Esophagus squamous epithelium (tissue), 4 donors: ENCODE data around the gene PRKCA.

ENCODE experiments used
- POLR2A ChIP-seq, 4 donors: fragments of 450-650 bp; IDR thresholded peaks; one replicate each; pipeline ENCODE4 v1.6.1; 2017; ENCODE audit warnings: antibody characterized with exemption in 4 of 4, mild to moderate bottlenecking in 4 of 4, moderate library complexity in 3 of 4
- TF ChIP-seq, protein P1 (sequence below), 6 experiments: fragments of 450-650 bp in 4 of 6; fragments of 200-600 bp in 2 of 6; sonication (generic) in 2 of 6; IDR thresholded peaks; one replicate each; pipeline ENCODE4 v1.5.1; 2016 to 2019; ENCODE audit warnings: antibody characterized with exemption in 6 of 6, mild to moderate bottlenecking in 4 of 6, moderate library complexity in 4 of 6

- TF ChIP-seq, protein P1, sequence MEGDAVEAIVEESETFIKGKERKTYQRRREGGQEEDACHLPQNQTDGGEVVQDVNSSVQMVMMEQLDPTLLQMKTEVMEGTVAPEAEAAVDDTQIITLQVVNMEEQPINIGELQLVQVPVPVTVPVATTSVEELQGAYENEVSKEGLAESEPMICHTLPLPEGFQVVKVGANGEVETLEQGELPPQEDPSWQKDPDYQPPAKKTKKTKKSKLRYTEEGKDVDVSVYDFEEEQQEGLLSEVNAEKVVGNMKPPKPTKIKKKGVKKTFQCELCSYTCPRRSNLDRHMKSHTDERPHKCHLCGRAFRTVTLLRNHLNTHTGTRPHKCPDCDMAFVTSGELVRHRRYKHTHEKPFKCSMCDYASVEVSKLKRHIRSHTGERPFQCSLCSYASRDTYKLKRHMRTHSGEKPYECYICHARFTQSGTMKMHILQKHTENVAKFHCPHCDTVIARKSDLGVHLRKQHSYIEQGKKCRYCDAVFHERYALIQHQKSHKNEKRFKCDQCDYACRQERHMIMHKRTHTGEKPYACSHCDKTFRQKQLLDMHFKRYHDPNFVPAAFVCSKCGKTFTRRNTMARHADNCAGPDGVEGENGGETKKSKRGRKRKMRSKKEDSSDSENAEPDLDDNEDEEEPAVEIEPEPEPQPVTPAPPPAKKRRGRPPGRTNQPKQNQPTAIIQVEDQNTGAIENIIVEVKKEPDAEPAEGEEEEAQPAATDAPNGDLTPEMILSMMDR (IDR thresholded peaks at IDR 0.05) = no peak
- TF ChIP-seq POLR2A (IDR thresholded peaks at IDR 0.05) = no peak
These were observed 19.0 kb upstream of the PRKCA start for GRCh38 chr17:66283296-66283934.
